ENCODE data around the gene EMID1.

EMID1 gene

DNA sequence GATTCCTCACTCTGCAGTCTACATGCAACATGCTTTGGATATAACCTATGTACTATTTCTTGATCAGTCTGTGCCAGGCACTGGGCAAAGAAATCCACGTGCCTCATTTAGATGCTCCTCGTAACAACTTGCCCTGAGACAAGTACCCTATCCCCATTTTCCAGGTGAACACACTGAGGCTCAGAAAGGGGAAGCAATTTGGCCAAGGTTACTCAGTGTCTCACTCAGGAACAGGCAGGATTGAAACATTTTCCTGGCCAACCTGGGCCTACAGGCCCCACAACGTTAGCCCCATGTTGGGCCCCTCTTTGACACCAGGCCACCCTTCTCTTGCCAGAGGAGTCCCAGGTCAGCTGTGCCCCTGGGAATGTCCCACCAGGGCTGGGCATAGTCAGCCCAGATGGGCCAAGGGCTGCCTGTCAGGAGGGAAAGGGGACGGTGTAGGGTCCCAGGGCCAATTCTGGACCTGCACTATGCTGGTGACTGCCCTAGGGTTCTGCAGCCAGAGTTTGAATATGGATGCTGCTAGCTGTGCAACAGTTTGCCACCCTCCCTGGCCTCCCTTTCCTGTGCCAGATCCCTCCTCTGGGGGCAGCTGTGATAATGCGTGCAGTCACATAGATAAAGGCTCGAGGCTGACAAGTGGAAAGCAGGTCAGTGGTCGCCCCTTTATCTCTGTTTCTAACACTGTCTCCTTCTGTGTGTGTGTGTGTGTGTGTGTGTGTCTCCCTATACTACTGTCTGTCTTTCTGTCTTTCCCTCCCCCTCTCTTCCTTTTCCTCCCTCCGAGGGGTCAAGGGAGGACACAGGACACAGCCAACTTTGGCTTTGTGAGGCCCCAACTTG, 10.4 kb upstream of the EMID1 start:
- DNase-seq: no peak

DNA sequence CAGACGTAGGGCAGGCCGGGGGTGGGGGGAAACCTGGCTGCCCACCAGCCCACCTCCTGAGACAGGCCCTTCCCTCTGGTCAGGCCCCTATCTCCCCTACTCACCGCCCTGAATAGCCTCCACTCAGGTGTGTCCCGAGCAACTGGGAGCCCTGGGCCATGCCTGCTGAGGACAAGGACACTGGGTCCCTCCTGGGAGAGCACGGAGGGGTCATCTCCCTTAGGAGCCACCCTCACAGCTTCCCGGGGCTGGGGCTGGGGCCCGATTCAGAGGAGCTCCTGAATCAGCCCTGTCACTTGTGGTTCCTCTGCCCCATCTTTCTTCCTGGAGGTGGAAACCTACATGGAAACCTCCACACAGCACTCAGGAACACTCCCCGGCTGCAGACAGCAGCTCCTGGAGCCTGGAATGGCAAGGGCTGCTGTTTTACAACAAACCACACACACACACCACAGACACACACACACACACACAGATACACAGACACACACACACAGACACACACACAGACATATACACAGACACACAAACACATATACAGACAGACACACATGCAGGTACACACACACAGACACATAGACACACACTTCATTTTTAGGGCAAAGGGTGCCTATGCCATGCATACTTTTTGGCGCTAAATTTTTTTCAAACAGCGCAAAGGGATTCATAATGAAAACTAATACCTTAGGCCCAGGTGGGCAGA, 9.6 kb upstream of the EMID1 start:
- no peak for DNase-seq

DNA sequence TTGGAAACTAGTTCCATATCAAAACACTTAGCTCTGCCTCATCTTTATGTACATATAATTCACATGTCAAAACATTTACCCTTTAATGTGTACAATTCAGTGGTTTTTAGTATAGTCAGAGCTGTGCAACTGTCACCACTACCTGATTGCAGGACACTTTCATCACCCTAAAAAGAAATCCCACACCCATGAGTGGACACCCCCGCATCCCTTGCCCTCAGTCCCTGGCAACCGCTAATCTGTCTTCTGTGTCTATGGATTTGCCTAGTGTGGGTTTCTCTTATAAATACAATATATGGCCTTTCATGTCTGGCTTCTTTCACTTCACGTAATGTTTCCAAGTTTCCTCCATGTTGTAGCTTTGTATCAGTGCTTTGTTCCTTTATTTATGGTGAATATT, 8.6 kb upstream of the EMID1 start:
- no peak for DNase-seq

DNA sequence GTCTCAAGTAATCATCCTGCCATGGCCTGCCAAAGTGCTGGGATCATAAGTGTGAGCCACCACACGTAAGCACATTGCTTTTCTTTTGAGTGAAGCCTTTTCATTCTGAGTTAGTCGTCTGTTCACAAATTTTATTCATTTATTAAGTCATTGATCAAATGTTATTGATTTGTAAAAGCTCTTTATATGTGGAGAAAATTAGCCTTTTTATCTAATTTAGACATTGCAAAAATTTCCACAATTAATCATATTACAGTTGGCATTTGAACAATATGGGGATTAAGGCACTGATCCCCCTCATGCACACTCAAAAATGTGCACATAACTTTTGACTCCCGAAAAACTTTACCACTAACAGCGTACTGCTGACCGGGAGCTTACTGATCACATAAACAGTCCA, 7.5 kb upstream of the EMID1 start:
- DNase-seq: no peak

DNA sequence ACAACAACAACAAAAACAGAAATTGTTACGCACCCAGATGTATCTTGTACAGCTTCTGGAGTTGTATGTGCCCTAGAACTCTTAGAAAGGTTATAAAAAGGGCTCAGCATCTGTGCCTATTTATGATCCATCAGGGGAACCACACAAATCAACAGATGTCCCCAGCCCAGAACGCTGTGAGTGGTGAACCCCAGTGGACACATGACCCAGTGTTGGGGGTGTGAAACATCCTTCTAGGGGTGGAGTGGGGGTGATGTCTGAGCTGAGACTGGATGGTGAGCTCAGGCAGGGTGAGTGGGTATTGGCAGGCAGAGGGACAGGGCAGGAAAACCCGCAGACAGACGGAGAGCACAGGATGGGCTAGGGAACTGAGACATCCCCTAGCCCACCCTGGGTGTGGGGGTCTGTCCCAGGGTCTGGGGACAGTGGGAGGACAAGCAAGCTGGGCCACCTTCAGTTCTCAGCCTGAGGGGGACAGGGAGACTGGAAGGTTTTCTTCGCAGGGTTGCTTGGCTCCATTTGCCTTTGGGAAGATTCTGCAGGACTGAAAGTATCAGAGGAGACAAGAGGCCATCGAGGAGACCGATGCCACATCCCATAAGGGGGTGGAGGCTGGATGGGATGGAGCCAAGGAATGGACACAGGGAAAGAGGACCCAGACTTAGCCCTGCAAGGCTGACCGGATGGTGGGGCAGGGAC, 5.8 kb upstream of the EMID1 start:
- no peak for DNase-seq

DNA sequence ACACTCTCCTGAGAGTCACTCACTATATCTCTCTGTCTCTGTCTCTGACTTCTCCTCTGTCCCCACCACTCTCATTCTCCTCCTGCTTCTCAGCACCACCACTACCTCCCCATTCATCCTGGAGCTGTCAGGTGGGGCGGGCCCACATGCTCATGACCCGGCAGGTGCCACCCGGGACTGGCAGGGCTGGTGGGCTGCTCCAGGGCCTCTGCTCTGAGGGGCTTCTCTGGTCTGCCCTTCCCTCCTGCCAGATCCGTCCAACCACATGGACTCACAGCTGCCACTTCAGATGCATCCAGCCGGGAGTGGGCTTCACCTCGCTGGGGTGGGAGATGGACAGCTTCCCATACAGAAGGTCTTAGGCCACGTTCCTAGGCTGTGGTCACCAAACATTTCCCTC, 4.8 kb upstream of the EMID1 start:
- no peak for DNase-seq

DNA sequence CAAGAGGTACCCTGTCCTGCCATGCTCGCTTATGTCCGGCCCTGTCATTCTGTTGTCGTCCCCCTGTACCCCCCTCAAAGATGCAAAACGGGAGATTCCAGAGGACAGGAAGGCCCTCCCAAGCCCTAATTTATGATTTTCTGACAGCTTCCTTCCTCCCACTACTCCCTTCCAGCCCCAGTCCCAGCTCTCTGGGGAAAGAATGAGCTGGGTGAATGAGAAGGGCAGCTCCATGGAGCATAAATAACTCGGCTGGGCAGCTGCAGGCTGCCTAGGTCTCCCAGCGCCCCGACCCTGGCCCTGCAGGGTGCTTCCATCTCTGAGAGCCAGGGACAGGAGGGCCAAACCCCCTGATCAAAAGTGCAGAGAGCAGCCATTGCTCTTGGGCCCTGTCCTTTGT, 3.9 kb upstream of the EMID1 start:
- no peak for DNase-seq

DNA sequence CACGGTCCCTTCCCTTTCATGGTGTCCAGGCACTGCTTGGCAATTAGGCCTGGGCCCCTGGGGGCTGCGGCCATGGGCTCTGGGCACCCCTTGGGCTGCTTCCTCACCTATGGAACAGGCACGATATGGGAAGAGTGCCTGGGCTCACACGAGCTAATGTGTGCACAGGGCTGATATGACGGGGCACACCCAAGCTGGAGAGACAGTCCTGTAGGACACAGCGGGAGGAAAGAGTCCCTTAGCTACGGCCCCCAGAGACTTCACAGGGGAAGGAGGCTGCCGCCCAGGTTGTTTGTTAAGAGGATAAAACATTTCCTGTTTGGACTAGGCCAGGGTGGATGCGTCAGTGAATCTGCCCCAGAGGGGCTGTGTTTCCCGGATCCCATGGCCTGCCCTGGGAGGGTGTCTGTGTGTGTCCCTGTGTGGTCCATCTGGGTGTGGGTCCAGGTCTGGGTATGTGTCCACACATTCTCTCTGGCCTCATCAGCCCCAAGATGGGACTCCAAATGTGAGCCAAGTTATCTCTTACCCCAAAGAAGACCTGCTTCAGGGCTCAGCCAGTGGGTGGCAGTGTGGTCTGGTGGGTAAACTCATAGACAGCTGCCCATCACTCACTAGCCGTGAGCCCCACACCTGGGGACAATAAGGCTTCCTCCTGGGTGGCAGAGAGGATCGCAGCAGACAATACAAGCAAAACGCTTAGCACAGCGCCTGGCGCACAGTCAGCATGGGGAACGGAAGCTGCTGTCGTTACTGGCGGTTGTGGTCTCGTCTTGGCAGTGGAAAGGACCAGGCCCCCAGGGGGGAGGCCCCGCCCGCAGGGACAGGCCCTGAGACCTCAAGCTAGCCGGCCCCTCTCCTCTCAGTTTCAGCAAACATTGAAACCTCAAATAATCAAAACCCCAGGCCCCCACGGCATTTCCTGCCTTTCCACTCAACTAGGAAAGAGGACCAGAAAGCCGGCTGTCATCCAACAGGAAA, 3.2 kb upstream of the EMID1 start:
- peak; percentile 56 for DNase-seq

DNA sequence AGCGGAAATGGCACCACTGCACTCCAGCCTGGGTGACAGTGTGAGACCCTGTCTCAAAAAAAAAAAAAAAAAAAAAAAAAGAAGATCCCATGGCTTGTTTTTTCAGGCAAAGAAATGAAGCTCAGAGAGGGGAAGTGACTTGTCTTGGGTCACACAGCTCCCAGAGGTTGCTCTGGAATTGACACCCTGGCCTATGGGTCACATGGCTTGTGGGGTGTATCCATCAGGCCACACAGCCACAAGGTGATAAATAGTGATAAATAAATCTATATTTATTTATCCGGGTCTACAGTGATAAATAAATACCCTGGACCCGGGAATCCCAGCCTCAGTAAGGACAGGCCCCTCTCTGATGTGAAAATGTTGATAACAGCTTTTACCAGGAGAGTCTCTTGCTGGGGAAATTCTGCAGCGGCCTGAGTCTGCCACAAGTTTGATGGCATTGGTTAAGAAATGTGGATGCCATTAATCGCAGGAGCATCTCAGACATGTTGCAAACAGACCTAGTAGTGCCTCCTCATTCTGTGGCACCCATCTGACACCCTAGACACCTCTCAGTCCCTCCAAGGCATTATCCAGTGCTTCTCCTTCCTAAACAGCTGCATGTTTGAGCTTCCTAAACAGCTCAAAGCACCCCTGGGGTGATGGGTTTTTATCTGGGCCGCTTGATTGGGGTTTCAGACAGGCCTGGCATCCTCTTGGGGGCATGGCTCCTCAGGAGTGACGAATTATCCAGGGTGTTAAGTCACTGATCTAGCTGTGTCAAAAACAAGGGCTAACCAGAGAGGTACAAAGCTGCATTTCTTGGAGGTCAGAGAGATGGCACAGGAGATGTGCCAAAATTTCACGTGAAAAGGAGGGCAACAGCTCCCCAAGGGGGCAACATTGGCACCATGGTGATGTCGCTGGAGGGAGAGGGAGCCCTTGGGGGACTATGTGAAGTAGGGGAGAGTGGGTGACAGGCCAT, 1.9 kb upstream of the EMID1 start:
- no peak for DNase-seq

DNA sequence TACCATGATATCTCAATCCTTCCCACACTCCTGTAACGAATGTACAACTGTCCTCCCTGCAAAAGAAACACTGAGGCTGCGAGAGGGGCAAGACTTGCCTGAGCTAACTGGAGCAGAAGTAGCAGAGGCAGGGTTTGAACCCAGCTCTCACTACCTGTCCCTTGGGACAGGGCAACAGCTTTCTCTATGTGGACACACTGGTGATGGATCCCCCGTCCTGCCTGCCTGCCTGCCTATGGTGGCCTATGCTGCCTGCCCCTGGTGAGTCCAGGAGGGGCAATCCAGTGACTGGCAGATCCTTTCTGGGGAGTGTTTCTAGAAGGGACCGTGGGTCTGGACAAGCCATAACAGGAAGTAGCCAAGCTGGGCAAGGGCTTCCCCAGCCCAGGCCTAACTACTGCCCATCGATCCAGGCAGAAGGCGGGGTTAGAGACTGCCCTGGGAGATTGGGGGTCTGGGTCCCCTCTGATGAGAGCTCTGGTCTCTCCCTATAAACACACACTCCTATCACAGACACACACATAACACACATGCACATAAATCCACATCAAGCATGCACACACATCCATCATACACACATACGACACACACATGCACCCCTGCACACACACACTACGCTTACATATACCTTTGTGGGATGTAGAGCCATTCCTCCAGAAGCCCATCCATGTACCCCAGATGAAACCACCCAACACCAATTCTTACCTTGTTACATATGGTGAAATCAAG, 1.1 kb upstream of the EMID1 start:
- no peak for DNase-seq

DNA sequence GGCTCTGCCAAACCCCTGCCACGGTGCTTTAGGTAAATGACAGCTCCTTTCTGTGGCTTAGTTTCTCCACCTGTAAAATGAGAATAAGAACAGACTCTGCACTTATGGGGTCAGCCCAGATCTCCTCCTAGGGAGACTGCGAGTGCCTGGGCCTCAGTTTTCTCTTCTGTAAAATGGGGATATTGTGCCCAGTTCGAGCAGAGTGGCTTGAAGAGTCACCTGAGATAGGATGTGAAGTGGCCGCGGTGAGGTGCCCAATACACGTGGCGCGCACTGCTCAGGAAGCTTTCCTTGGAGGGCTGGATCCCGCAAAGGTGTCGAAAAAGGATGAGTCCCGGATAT, 473 bp upstream of the EMID1 start:
- DNase-seq: peak; percentile 44

DNA sequence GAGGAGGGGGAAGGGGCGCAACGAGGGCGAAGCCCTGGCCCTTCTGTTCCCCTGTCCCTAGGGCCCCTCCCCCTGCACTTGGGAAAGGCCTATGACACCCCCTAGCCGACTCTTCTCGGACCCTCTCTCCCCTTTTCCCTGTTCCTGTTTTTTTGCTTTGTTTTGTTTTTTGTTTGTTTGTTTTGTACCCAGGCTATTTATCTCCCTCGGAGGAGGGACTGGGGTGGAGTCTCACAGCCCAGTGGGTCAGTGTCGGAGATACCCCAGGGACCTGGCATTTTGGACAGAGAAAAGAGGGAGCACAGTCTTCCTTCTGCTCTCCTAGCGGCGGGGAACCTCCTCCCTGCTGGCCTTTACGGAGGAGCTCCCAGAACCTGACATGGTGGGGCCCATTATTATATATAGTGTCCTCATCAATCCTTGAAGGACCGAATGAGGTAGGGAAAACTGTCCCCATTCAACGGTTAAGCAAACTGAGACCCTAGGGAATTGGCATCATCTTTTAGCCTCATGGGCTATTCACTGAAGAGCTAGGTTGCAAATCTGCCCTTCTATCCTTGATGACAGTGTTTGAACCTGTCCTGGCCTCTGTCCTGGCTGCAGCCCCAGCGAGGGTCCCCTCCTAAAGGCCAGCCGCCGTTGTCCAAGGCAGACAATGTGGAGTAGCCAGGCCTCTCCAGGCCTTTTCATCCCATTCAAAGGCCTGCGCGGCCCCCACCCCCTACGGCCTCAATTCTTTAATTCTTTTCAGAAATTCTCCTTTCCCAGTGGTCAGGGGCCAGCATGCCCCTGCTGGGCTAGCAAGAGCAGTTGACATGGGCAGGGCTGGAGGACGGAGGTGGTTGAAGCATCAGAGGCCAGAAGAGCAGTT, 911 bp downstream of the EMID1 start:
- DNase-seq: no peak

DNA sequence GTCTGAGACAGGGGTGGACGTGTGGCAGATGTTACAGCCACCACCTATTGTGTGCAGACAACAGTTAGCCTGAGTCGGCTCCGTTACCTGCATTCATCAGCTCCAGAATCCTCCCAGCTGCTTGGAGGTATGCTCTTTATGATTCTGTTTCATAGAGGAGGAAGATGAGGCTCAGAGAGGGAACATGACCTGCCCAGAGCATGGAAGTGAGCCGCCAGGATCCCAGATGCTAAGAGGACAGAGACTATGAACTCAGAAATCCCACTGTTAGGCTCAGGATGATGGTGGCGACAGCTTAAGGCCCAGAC, 1.5 kb downstream of the EMID1 start:
- no peak for DNase-seq

DNA sequence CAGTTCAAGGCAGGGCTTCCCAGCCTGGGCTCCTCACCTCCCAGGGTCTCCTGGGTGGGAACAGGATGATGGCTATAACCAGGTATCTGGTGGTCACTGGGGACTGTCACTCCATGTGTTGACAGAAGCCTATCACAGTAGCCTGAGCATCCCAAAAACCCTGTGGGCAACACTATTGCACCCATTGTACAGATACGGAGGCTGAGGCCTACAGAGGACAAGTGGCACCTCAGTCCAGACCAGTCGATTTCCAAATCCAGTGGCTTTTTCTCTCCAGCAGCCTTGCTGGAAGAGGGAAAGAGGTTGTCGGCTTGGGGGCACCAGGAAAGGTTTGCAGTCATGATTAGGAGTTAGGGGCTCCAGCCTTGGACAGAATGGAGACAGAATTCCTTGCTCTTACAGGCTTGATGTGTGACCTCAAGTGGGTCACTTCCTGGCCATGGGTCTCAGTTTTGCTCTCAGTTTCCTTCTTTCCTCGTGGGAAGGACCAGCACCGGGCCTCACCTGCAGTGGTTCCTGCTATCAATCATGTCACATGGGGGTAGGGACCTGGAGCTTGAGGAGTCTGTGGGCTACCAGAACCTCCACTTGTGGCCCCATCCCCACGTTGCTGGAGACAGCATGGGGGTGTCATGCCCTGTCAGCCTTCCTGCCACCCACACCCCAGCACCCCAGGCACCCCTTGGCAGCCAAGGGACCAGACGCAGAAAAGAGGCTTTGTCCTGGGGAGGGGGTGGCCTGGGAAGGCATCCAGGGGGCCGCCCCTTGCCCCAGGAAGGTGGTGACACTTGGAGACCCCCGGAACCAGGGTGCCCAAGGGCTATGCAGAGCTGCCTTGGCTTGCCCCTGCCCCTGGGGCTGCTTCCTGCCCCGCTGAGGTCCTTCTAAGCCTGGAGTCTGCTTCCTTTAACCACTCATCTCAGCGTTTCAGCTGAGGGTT, 2.1 kb downstream of the EMID1 start:
- no peak for DNase-seq

DNA sequence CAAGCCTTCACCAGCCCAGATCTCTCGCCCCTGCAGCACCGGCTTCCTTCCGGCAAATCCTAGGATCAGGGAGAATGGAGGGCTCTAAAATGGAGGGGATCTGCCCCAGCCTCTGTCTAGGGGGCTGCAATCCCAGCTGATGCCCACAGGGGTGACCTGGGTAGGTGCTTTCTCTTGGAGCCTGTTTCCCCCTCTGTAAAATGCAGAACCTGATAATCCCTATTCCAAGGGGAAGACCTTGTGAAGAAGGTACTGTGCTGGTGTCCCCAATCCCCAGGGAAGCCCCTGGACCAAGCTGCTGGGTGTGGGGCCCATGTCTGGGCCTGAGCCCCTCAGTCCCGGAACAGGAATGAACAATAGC, 2.8 kb downstream of the EMID1 start:
- no peak for DNase-seq

DNA sequence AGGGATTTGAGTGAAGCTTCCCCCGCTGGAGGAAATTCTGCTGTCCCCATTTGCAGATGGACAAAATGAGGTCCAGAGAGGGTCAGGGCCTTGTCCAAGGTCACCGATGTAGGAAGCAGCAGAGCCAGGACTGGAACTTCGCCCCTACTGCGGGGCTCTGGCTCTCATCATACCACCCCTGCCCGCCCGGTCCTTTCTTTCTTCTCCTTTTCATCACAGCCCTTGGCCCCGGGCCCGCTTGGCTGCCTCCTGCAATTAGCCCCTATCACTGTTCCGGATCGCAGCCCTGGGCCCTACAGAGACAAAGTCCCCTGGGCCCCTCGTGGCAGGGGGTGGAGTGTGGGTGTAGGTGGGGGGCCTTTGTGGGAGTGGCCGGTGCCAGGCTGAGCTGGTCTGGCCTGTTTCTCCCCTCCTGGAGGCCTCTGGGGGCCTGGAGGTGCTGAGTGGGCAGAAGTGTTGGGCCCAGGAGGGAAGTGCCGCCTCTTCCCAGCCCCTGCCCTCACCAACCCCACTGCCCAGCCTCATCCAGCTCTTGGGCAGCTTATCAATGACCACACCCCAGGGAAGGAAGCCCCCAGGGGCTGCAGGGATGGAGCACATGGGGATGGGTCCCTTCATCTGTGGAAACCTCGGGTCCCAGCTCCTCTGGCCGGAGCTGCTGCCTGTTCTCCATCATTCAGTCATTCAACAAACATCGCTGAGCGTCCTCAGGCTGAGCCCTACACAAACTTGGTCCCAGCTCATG, 3.4 kb downstream of the EMID1 start:
- DNase-seq: no peak

DNA sequence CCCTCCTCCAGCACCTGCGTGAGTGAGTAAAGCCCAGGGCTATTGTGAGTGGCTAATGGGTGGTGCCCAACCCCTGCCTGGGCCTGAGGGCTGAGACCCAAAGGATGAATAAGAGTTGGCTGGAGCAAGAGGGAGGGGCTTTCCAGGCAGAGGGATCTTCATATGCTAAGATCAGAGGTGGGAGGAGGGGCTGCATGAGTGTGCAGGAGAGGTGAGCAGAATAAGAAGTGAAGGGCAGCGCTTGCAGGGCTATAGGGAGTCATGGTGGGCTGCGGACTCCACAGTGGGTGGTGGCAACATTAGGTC, 3.9 kb downstream of the EMID1 start:
- no peak for DNase-seq

DNA sequence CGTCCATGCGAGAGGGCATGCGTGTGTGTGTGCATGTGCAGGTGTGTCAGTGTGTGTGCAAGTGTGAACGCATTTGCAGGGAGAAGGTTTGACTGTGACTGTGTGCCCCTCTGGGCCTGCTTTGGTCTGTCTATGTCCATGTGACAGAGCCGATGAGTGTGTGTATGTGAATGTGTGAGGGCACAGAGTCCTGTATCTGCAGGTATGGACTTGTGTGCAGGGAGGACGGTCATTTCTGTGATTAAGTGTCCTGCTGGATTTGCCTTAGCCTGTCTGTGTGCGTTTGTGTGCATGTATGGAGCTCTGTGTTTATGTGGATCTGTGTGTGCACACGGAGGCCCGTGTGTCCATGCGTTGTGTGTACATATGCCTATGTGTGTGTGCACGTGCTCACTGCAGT, 5.4 kb downstream of the EMID1 start:
- no peak for DNase-seq

Data from DMS53 (cell line).